H1 (cell line): ENCODE measurements around the gene PIK3R5. TPM values are rescaled to one million over a fixed set of nuclear protein-coding genes. Genes with fewer than 3 reads are reported as not detected.
A peak's percentile ranks its signal among the peaks of the same experiment; 100 is the strongest.

Experiments used
- CTCF ChIA-PET: fragments of 300-600 bp; sonication (Branson Sonifier 250); formaldehyde crosslinking; loops from one replicate; lab custom pipeline; 2021; ENCODE audit not compliant: partially characterized antibody; lab: Charles Lee
- POLR2A ChIA-PET: fragments of 300-600 bp; sonication (Branson Sonifier 250); formaldehyde crosslinking; loops from one replicate; lab custom pipeline; 2021; ENCODE audit warnings: inconsistent platforms; ENCODE audit not compliant: partially characterized antibody; lab: Charles Lee
- DNase-seq, 2 experiments: peaks; one replicate each; pipeline versions ENCODE4 v3.0.0 to v3.0.0-alpha.2; 2010 to 2022; ENCODE audit warnings: low spot score in 2 of 2, low read depth in 1 of 2, mixed read lengths in 1 of 2
- FAIRE-seq: peaks from 2 replicates; lab custom pipeline; 2011; peaks lifted over from hg19 to GRCh38; lab: Jason Lieb, UNC
- H2AFZ ChIP-seq: 2 replicates; pipeline ENCODE4 v1.8.1; 2012; ENCODE audit warnings: low read length, inconsistent platforms
- H2AK5ac ChIP-seq: 2 replicates; pipeline ENCODE4 v1.6.1; 2013; ENCODE audit warnings: low read depth, low read length
- H2BK120ac ChIP-seq: replicated peaks from 2 replicates; pipeline ENCODE3; 2013; ENCODE audit warnings: low read depth, low read length, inconsistent platforms
- H2BK12ac ChIP-seq: 2 replicates; pipeline ENCODE4 v1.6.1; 2013; ENCODE audit warnings: low read depth, low read length
- H2BK15ac ChIP-seq: 2 replicates; pipeline ENCODE4 v1.6.1; 2013; ENCODE audit warnings: low read length
- H2BK20ac ChIP-seq: 2 replicates; pipeline ENCODE4 v1.6.1; 2013; ENCODE audit warnings: low read length
- H2BK5ac ChIP-seq: 2 replicates; pipeline ENCODE4 v1.6.1; 2013; ENCODE audit warnings: low read depth, low read length
- H3K14ac ChIP-seq: 2 replicates; pipeline ENCODE4 v1.6.1; 2013; ENCODE audit warnings: inconsistent platforms; ENCODE audit not compliant: insufficient read length
- H3K18ac ChIP-seq: 2 replicates; pipeline ENCODE4 v1.6.1; 2013; ENCODE audit warnings: low read length; ENCODE audit errors: extremely low read depth
- H3K23ac ChIP-seq: 2 replicates; pipeline ENCODE4 v1.6.1; 2013; ENCODE audit warnings: inconsistent platforms; ENCODE audit not compliant: insufficient read length
- H3K23me2 ChIP-seq: 2 replicates; pipeline ENCODE4 v1.6.1; 2013; ENCODE audit warnings: low read depth, low read length
- H3K27ac ChIP-seq: 2 replicates; pipeline ENCODE4 v1.6.1; 2011; ENCODE audit warnings: low read depth, low read length, inconsistent platforms
- H3K27me3 ChIP-seq, 4 experiments: replicated peaks in 1 of 4; 1 replicate in 1 of 4; 2 replicates in 3 of 4; pipeline versions ENCODE4 v1.6.1 to v1.8.1; 2011 to 2013; ENCODE audit warnings: low read length in 3 of 4, mild to moderate bottlenecking in 3 of 4, inconsistent platforms in 2 of 4, mixed read lengths in 2 of 4, moderate library complexity in 1 of 4; ENCODE audit not compliant: control insufficient read depth in 3 of 4, insufficient read depth in 3 of 4; ENCODE audit errors: extremely low read depth in 1 of 4
- H3K36me3 ChIP-seq, 4 experiments: 2 replicates each; pipeline versions ENCODE4 v1.6.1 to v1.8.1; 2011 to 2013; ENCODE audit warnings: mild to moderate bottlenecking in 4 of 4, low read length in 3 of 4, moderate library complexity in 2 of 4, control low read depth in 1 of 4, inconsistent platforms in 1 of 4; ENCODE audit not compliant: insufficient read depth in 4 of 4, control insufficient read depth in 2 of 4
- H3K4ac ChIP-seq: replicated peaks from 2 replicates; pipeline ENCODE3; 2013; ENCODE audit warnings: low read length, low read depth, mixed read lengths, inconsistent platforms; ENCODE audit not compliant: insufficient read length
- H3K4me1 ChIP-seq, 4 experiments: replicated peaks in 1 of 4; 1 replicate in 1 of 4; 2 replicates in 3 of 4; pipeline versions ENCODE4 v1.6.1 to v1.8.1; 2011 to 2013; ENCODE audit warnings: low read length in 3 of 4, inconsistent platforms in 2 of 4, mixed read lengths in 1 of 4; ENCODE audit not compliant: insufficient read depth in 4 of 4, control insufficient read depth in 3 of 4
- H3K4me2 ChIP-seq, 2 experiments: 2 replicates each; pipeline versions ENCODE4 v1.6.1 to v1.8.1; 2011 to 2013; ENCODE audit warnings: low read depth in 2 of 2, low read length in 2 of 2, control low read depth in 1 of 2, inconsistent platforms in 1 of 2, mild to moderate bottlenecking in 1 of 2; ENCODE audit not compliant: insufficient read depth in 1 of 2
- H3K4me3 ChIP-seq, 4 experiments: fragments of 200-600, 300-600 bp in 1 of 4; sonication (generic), shearing (Covaris generic), sonication (Bioruptor Twin) in 1 of 4; 2 replicates each; pipeline versions ENCODE4 v1.5.1 to v1.8.1; 2011 to 2016; ENCODE audit warnings: low read length in 4 of 4, low read depth in 3 of 4, control low read depth in 2 of 4, inconsistent platforms in 2 of 4, mild to moderate bottlenecking in 2 of 4, mixed read lengths in 1 of 4, moderate library complexity in 1 of 4; ENCODE audit not compliant: insufficient read depth in 2 of 4; ENCODE audit errors: extremely low read depth in 1 of 4
- H3K56ac ChIP-seq: replicated peaks from 2 replicates; pipeline ENCODE3; 2013; ENCODE audit warnings: low read depth, mild to moderate bottlenecking, mixed read lengths, low read length, inconsistent platforms; ENCODE audit not compliant: insufficient read length
- H3K79me1 ChIP-seq: 2 replicates; pipeline ENCODE4 v1.6.1; 2013; ENCODE audit warnings: low read depth, low read length, control low read depth
- H3K79me2 ChIP-seq, 2 experiments: 2 replicates each; pipeline versions ENCODE4 v1.6.1 to v1.8.1; 2012 to 2013; ENCODE audit warnings: low read length in 2 of 2, mild to moderate bottlenecking in 2 of 2, inconsistent platforms in 1 of 2; ENCODE audit not compliant: insufficient read depth in 2 of 2, control insufficient read depth in 1 of 2
- H3K9ac ChIP-seq, 4 experiments: replicated peaks in 1 of 4; 1 replicate in 1 of 4; 2 replicates in 3 of 4; pipeline versions ENCODE4 v1.6.1 to v1.8.1; 2011 to 2013; ENCODE audit warnings: low read depth in 3 of 4, low read length in 3 of 4, control low read depth in 2 of 4, mild to moderate bottlenecking in 2 of 4, moderate library complexity in 2 of 4, inconsistent platforms in 1 of 4; ENCODE audit errors: extremely low read depth in 1 of 4
- H3K9me3 ChIP-seq, 2 experiments: 2 replicates each; pipeline versions ENCODE4 v1.6.1 to v1.8.1; 2012 to 2013; ENCODE audit warnings: mild to moderate bottlenecking in 2 of 2, moderate library complexity in 2 of 2, control low read depth in 1 of 2, inconsistent platforms in 1 of 2, low read depth in 1 of 2, low read length in 1 of 2, mixed read lengths in 1 of 2; ENCODE audit not compliant: insufficient read depth in 2 of 2
- H4K20me1 ChIP-seq, 2 experiments: replicated peaks in 1 of 2; 2 replicates each; pipeline versions ENCODE3 to v1.8.1; 2011 to 2013; ENCODE audit warnings: inconsistent platforms in 2 of 2, low read length in 2 of 2, mild to moderate bottlenecking in 1 of 2; ENCODE audit not compliant: insufficient read depth in 2 of 2, control insufficient read depth in 1 of 2
- H4K5ac ChIP-seq: 2 replicates; pipeline ENCODE4 v1.6.1; 2013; ENCODE audit warnings: low read length, low read depth, mixed read lengths, inconsistent platforms; ENCODE audit not compliant: insufficient read length
- H4K8ac ChIP-seq: 2 replicates; pipeline ENCODE4 v1.8.0; 2013; ENCODE audit warnings: mild to moderate bottlenecking, moderate library complexity, low read length, inconsistent platforms; ENCODE audit not compliant: insufficient read depth; ENCODE audit errors: extremely low read depth
- H4K91ac ChIP-seq: replicated peaks from 2 replicates; pipeline ENCODE3; 2013; ENCODE audit warnings: low read length, mixed read lengths, inconsistent platforms; ENCODE audit not compliant: insufficient read length
- ASH2L ChIP-seq: fragments of 200-600, 300-600 bp; sonication (generic); IDR thresholded peaks from one replicate; pipeline ENCODE4 v1.7.1; 2017; ENCODE audit warnings: low read length
- CBX8 ChIP-seq: fragments of 300-800, 300-1000 bp; sonication (generic); IDR thresholded peaks from 2 replicates; pipeline ENCODE4 v1.7.1; 2016; ENCODE audit warnings: low read depth, low read length, borderline replicate concordance
- CHD2 ChIP-seq: IDR thresholded peaks from 2 replicates; pipeline ENCODE4 v1.6.1; 2012; ENCODE audit warnings: low read length, improper control_type of control experiment
- CTBP2 ChIP-seq: IDR thresholded peaks from 2 replicates; pipeline ENCODE4 v1.7.0; 2011; ENCODE audit warnings: borderline replicate concordance, mild to moderate bottlenecking, moderate library complexity, mixed read lengths, low read length; ENCODE audit not compliant: insufficient read depth, insufficient read length
- CTCF ChIP-seq, 3 experiments: IDR thresholded peaks; 1 replicate in 2 of 3; 2 replicates in 1 of 3; pipeline versions ENCODE4 v1.5.1 to v1.6.1; 2011; ENCODE audit warnings: low read length in 3 of 3, mild to moderate bottlenecking in 3 of 3, inconsistent platforms in 2 of 3, low read depth in 1 of 3, moderate library complexity in 1 of 3; ENCODE audit not compliant: insufficient read depth in 1 of 3; ENCODE audit errors: control extremely low read depth in 1 of 3
- EGR1 ChIP-seq: IDR thresholded peaks from 2 replicates; pipeline ENCODE4 v1.6.1; 2011; ENCODE audit warnings: low read depth, low read length, borderline replicate concordance
- JUND ChIP-seq: IDR thresholded peaks from 2 replicates; pipeline ENCODE4 v1.6.1; 2011; ENCODE audit warnings: mild to moderate bottlenecking, improper control_type of control experiment, low read length
- KDM1A ChIP-seq: fragments of 200-600, 300-600 bp; sonication (generic); IDR thresholded peaks from 2 replicates; pipeline ENCODE4 v1.7.1; 2016; ENCODE audit warnings: mild to moderate bottlenecking, low read length, borderline replicate concordance
- KDM4A ChIP-seq: IDR thresholded peaks from one replicate; pipeline ENCODE4 v1.7.1; 2012; ENCODE audit warnings: low read depth, mild to moderate bottlenecking, moderate library complexity, low read length, inconsistent platforms; ENCODE audit not compliant: severe bottlenecking
- RNF2 ChIP-seq: fragments of 200-900, 300-1000 bp; sonication (generic); IDR thresholded peaks from 2 replicates; pipeline ENCODE4 v1.7.1; 2016; ENCODE audit warnings: borderline replicate concordance, low read depth, mild to moderate bottlenecking, antibody characterized with exemption, low read length; ENCODE audit not compliant: poor library complexity, severe bottlenecking; ENCODE audit errors: missing control alignments
- TEAD4 ChIP-seq: IDR thresholded peaks from 2 replicates; pipeline ENCODE4 v1.6.1; 2012; ENCODE audit warnings: low read depth, low read length, inconsistent platforms, mixed read lengths
- WGBS, 2 experiments: shearing (Covaris generic) in 1 of 2; methylation state at CpG; one replicate each; pipeline versions ENCODE4 v1.1.6 to v1.1.7; 2013 to 2015; ENCODE audit warnings: low lambda C conversion rate in 2 of 2, mixed read lengths in 2 of 2, inconsistent platforms in 1 of 2, low coverage in 1 of 2, missing lambda C conversion rate in 1 of 2; ENCODE audit not compliant: insufficient replicate concordance in 2 of 2, insufficient coverage in 1 of 2, insufficient read length in 1 of 2; ENCODE audit errors: extremely low coverage in 1 of 2, missing lambda C conversion rate in 1 of 2; 5-methylcytosine and 5-hydroxymethylcytosine counted together
- polyA plus RNA-seq, 7 experiments: library from polyadenylated mRNA; depleted of rRNA in 3 of 7; stranded (reverse) in 5 of 7; unstranded in 2 of 7; fragments of >200 nt in 5 of 7; fragments of 200-250 nt in 2 of 7; gene quantifications; 1 replicate in 5 of 7; 2 replicates in 1 of 7; 4 replicates in 1 of 7; pipeline versions ENCODE4 v1.2.1 to v1.2.3, GENCODE V29; 2011 to 2013; ENCODE audit warnings: missing spikeins in 2 of 7, mixed read lengths in 2 of 7
- total RNA-seq: library from RNA; stranded (reverse); fragmentation: NEBNext Ultra II Directional; extraction: Animal tissue kit (Norgen Biotek cat#: 25700); gene quantifications from 2 replicates; pipeline ENCODE4 v1.2.1, GENCODE V29; 2021

PIK3R5 gene
- total and polyA plus RNA-seq, 2 of the 8 experiments (the other 6 are each of a cell fraction or from before 2014, with no cell fraction given), result 2.7 to 4.3 TPM

- CTCF ChIA-PET, result interaction anchor here (0.8 to 5.3 kb wide), 20 partner anchors 10 to 528 kb away, joined by 3 to 35 read pairs (median 4); partner anchors contain the start of gene NTN1
- peak; percentile 70 for FAIRE-seq
- POLR2A ChIA-PET, result no interaction called here
- TF ChIP-seq ASH2L, result no peak
- TF ChIP-seq CTBP2, result no peak
- 0 out of 2 replicates have a peak, but pooled peaks have one; percentile 18 for TF ChIP-seq TEAD4
- no peak for TF ChIP-seq RNF2
- no peak for TF ChIP-seq CHD2
- no peak for TF ChIP-seq JUND
- no peak for TF ChIP-seq EGR1
- TF ChIP-seq CBX8, result no peak
- TF ChIP-seq CTCF (IDR thresholded peaks at IDR 0.05; ENCODE audit: control extremely low read depth in 1 of 3, insufficient read depth in 1 of 3, low read depth in 1 of 3, low read length in 3 of 3), result peak; percentile 90 to 97 (median 93)
- no peak for TF ChIP-seq KDM4A
- TF ChIP-seq KDM1A, result no peak
Observed at GRCh38 chr17:8994319-8994718, 28.8 kb upstream of the PIK3R5 start.

More at GRCh38 chr17:8994319-8994718, 28.8 kb upstream of the PIK3R5 start:
- Histone ChIP-seq H2BK20ac (no peak overlapping the region), H2BK5ac (no peak overlapping the region), H4K20me1 (no peaks in the 10 kb centered on the region), H2BK12ac (no peak overlapping the region), H3K56ac (no peak overlapping the region), H3K27ac (no peak overlapping the region), H3K14ac (no peak overlapping the region), H2BK15ac (no peak overlapping the region), H3K79me1 (no peaks in the 10 kb centered on the region), H3K27me3 (no peaks in the 10 kb centered on the region; a peak in 1 of 7 replicates), H3K4me2 (no peak overlapping the region), H3K4ac (no peak overlapping the region), H3K9ac (no peak overlapping the region), H2AK5ac (no peak overlapping the region), H3K36me3 (no peaks in the 10 kb centered on the region), H2AFZ (no peak overlapping the region), H3K4me3 (no peak overlapping the region), H3K23ac (no peak overlapping the region), H4K8ac (no peak overlapping the region), H4K5ac (no peak overlapping the region), H3K9me3 (no peaks in the 10 kb centered on the region), H4K91ac (no peak overlapping the region), H3K18ac (no peak overlapping the region), H2BK120ac (no peak overlapping the region), H3K79me2 (no peaks in the 10 kb centered on the region), H3K23me2 (no peaks in the 10 kb centered on the region), H3K4me1 (peaks cover 1 to 9% (median 7%) of the 10 kb centered on the region in 4 experiments; a peak in 4 of 7 replicates)
- peak; percentile 57 to 97 for DNase-seq
- WGBS, 2 experiments, result 40% methylated on average over 7 of the region's 7 CpGs; no CpG with 5 or more reads in 1 of the 2 experiments
